Measurements from ENCODE around the gene CEP83.
"Not testable (repeated sequence)": the region's sequence is repeated elsewhere in the genome, so short reads cannot be mapped to it uniquely, and the experiment has no call there.

CEP83 gene

GRCh38 chr12:94459728-94460615 is at the start of gene CEP83:
CEP83 (minus strand) TSS chr12:94459867; CDS start chr12:94412490, 47,377 bp downstream.
- DNase-seq (ENCODE audit: low spot score): peak; percentile 97

- no peak for DNase-seq (ENCODE audit: low spot score)
Measured at GRCh38 chr12:94509317-94509716, 49.6 kb upstream of the CEP83 start.

- no peak for DNase-seq (ENCODE audit: low spot score)
Measured at GRCh38 chr12:94507455-94507854, 47.8 kb upstream of the CEP83 start.

GRCh38 chr12:94504386-94504785 is 44.7 kb upstream of the CEP83 start:
- DNase-seq (ENCODE audit: low spot score): no peak

GRCh38 chr12:94503619-94504018 is 44.0 kb upstream of the CEP83 start:
- DNase-seq (ENCODE audit: low spot score): no peak

- DNase-seq (ENCODE audit: low spot score): no peak
Measured at GRCh38 chr12:94500831-94501567, 41.3 kb upstream of the CEP83 start.

- DNase-seq (ENCODE audit: low spot score): no peak
Measured at GRCh38 chr12:94498698-94499097, 39.0 kb upstream of the CEP83 start.

GRCh38 chr12:94498073-94498472 is 38.4 kb upstream of the CEP83 start:
- no peak for DNase-seq (ENCODE audit: low spot score)

- no peak for DNase-seq (ENCODE audit: low spot score)
Measured at GRCh38 chr12:94495445-94496115, 35.9 kb upstream of the CEP83 start.

- DNase-seq (ENCODE audit: low spot score): no peak
Measured at GRCh38 chr12:94491489-94491888, 31.8 kb upstream of the CEP83 start.

- DNase-seq (ENCODE audit: low spot score): no peak
Measured at GRCh38 chr12:94488463-94488862, 28.8 kb upstream of the CEP83 start.

- DNase-seq (ENCODE audit: low spot score): no peak
Measured at GRCh38 chr12:94481734-94482133, 22.1 kb upstream of the CEP83 start.

- DNase-seq (ENCODE audit: low spot score): no peak
Measured at GRCh38 chr12:94469522-94469921, 9.9 kb upstream of the CEP83 start.

GRCh38 chr12:94460616-94460959 is 921 bp upstream of the CEP83 start:
- DNase-seq (ENCODE audit: low spot score): no peak

GRCh38 chr12:94458877-94459727 is 565 bp downstream of the CEP83 start:
- DNase-seq (ENCODE audit: low spot score): no peak

- no peak for DNase-seq (ENCODE audit: low spot score)
Measured at GRCh38 chr12:94457311-94457710, 2.4 kb downstream of the CEP83 start.

GRCh38 chr12:94454318-94454717 is 5.3 kb downstream of the CEP83 start:
- DNase-seq (ENCODE audit: low spot score): not testable (repeated sequence)

- DNase-seq (ENCODE audit: low spot score): no peak
Measured at GRCh38 chr12:94445662-94446061, 14.0 kb downstream of the CEP83 start.

- DNase-seq (ENCODE audit: low spot score): no peak
Measured at GRCh38 chr12:94437303-94437702, 22.4 kb downstream of the CEP83 start.

- DNase-seq (ENCODE audit: low spot score): no peak
Measured at GRCh38 chr12:94435511-94435927, 24.1 kb downstream of the CEP83 start.

GRCh38 chr12:94434171-94434570 is 25.5 kb downstream of the CEP83 start:
- DNase-seq (ENCODE audit: low spot score): no peak

- no peak for DNase-seq (ENCODE audit: low spot score)
Measured at GRCh38 chr12:94433744-94434143, 25.9 kb downstream of the CEP83 start.

Data from iPS-NIHi11 (cell line).